Aorta (tissue), 5 donors: Measurements from ENCODE around the gene FFAR4. TPM values are rescaled to one million over a fixed set of nuclear protein-coding genes. Genes with fewer than 3 reads are reported as not detected.

Experiments used
- ATAC-seq: fragments of 200-7000 bp; cut with Tn5 transposase; one replicate; pipeline ENCODE4 v1.9.1; 2022; ENCODE audit warnings: moderate library complexity; ENCODE audit not compliant: low FRiP score
- DNase-seq, 2 donors: peaks; one replicate each; pipeline ENCODE4 v3.0.0-alpha.2; 2020
- H3K27ac ChIP-seq, 2 donors: one replicate each; pipeline ENCODE4 v1.5.1; 2013; ENCODE audit warnings: low read length in 2 of 2, mild to moderate bottlenecking in 2 of 2, moderate library complexity in 2 of 2, control low read depth in 1 of 2, inconsistent platforms in 1 of 2, low read depth in 1 of 2
- H3K27me3 ChIP-seq, 2 donors: one replicate each; pipeline ENCODE4 v1.6.1; 2013; ENCODE audit warnings: control low read depth in 1 of 2, low read length in 1 of 2, mild to moderate bottlenecking in 1 of 2, moderate library complexity in 1 of 2; ENCODE audit not compliant: insufficient read depth in 2 of 2, control insufficient read depth in 1 of 2
- H3K36me3 ChIP-seq, 2 donors: one replicate each; pipeline ENCODE4 v1.6.1; 2013; ENCODE audit warnings: control low read depth in 1 of 2, low read length in 1 of 2, mild to moderate bottlenecking in 1 of 2; ENCODE audit not compliant: insufficient read depth in 2 of 2, control insufficient read depth in 1 of 2
- H3K4me1 ChIP-seq, 2 donors: one replicate each; pipeline ENCODE4 v1.6.1; 2013; ENCODE audit warnings: low read length in 2 of 2, control low read depth in 1 of 2, mild to moderate bottlenecking in 1 of 2, moderate library complexity in 1 of 2; ENCODE audit not compliant: insufficient read depth in 2 of 2, control insufficient read depth in 1 of 2
- H3K4me3 ChIP-seq, 2 donors: one replicate each; pipeline ENCODE4 v1.5.1; 2013; ENCODE audit warnings: low read length in 2 of 2, control low read depth in 1 of 2, mild to moderate bottlenecking in 1 of 2
- H3K9me3 ChIP-seq: one replicate; pipeline ENCODE4 v1.6.1; 2013; ENCODE audit warnings: mild to moderate bottlenecking, low read length; ENCODE audit not compliant: control insufficient read depth
- WGBS, 2 donors: extraction: QIAGEN DNeasy Blood & Tissue Kit; methylation state at CpG; one replicate each; pipeline ENCODE4 v1.1.7; 2013; 5-methylcytosine and 5-hydroxymethylcytosine counted together
- intact Hi-C, 2 donors: fragments of 100-400 bp; cut with DNase I; formaldehyde crosslinking; loops; one replicate each; pipeline versions ENCODE4 v1.14.2 to v1.15.0; 2022
- polyA plus RNA-seq, 2 donors: library from polyadenylated mRNA; stranded (reverse); fragments of 200-250 nt; gene quantifications; one replicate each; pipeline ENCODE4 v1.2.3, GENCODE V29; 2013
- total RNA-seq, 2 donors: library from RNA; stranded (reverse); fragmentation: NEBNext Ultra II Directional; extraction: Animal tissue kit (Norgen Biotek cat#: 25700); gene quantifications; one replicate each; pipeline ENCODE4 v1.2.1, GENCODE V29; 2021
- donor health status: healthy with polysubstance abuse.
- donor health status: Bipolar disorder and iron deficiency.
- donor health status: DM: no; HTN: no; CAD: no.
- donor health status: DM: no; HTN: no; CAD: no.
- donor health status: DM: yes; HTN: yes; CAD: no.

FFAR4 gene
- total and polyA plus RNA-seq, 4 donors: 0.12 to 0.63 (median 0.16) TPM; not detected in 1

DNA sequence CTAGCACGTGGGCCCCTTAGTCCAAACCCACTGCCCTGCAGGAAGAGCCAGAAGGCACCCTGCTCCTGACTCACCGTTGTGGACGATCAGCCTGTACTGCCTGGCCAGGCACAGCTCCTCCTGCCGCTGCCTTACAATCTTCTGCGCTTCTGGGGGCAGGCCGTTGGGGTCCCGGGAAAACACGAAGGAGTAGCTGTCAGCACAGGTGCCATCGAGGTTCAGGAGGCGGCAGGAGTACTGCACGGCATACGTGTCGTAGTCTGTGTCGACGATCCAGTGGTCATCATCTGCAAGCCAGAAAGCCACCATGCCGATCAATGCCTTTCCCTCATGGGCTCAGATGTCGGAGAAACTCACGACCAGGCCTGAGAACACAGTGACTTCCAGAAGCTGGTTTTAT is 27.3 kb downstream of the FFAR4 start:
- ATAC-seq (no peak), DNase-seq (no peak)
- intact Hi-C loops: no loop called here
- Histone ChIP-seq H3K36me3 (no peaks in the 10 kb centered on the region), H3K9me3 (no peaks in the 10 kb centered on the region), H3K27me3 (no peaks in the 10 kb centered on the region), H3K4me1 (no peaks in the 10 kb centered on the region), H3K4me3 (no peak overlapping the region), H3K27ac (no peak overlapping the region)
- WGBS, 2 donors: 93 to 94% methylated on average over 18 of the region's 18 CpGs

DNA sequence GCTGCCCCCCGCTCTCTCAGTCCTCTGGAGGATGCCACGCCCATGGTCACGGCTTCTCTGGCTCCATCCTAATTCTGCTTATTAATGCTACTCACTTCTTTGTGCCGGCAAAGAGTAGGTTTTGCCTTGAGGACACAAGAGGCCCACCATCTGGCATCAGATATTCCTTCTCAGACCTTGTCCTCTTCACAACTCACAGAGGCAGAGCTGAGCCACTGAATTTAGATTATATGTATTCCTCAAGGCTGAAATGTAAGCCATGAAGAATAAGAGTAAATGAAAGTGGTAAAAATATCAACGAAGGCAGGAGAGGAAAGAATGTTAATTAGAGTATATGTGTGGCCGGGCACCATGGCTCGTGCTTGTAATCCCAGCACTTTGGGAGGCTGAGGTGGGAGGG is 28.1 kb downstream of the FFAR4 start:
- H3K4me3 ChIP-seq: no peak overlapping the region
- no peak for DNase-seq
- no peaks in the 10 kb centered on the region for H3K4me1 ChIP-seq
- H3K27ac ChIP-seq: no peak overlapping the region
- no peak for ATAC-seq
- intact Hi-C loops: no loop called here
- H3K27me3 ChIP-seq: no peaks in the 10 kb centered on the region
- no peaks in the 10 kb centered on the region for H3K36me3 ChIP-seq
- no peaks in the 10 kb centered on the region for H3K9me3 ChIP-seq
- 92 to 93% methylated on average over 7 of the region's 7 CpGs for WGBS, 2 donors

DNA sequence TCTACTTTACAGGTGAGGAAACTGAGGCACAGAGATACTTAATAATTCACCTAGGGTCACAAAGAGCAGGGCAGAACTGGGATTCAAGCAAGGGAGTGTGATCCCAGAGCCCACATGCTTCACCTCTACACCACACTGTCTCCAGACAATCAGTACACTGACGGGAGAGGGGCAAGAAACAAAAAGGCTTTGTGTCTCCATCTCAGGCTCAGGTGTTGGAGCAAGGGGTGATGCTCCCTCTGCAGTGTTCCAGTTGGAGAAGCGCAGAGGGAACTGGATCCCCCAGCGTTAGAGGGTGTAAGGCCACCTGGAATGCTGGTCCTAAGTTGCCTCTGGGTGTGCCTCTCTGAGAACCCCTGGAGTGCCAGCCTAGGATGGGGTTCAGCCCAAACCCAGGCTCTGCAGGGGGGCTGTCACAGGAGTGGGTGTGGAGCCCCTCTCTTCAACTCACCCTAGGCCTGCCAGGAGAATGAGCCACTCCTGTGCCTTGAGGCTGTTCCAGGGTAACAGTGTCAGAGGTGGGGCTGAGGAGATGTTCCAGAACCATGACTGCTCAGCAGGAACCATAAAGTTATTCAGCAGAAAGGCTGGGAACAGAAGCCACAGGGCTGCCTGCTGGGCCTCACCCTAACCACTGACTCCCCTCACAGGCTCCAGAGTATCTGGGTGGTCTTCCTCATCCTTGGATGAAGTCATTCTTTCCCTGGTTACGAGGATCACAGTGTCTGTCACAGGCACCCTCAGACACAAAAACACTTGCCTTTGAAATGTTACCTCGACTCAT is 29.1 kb downstream of the FFAR4 start:
- ATAC-seq: no peak
- H3K27me3 ChIP-seq: no peaks in the 10 kb centered on the region
- no peak overlapping the region for H3K4me3 ChIP-seq
- 95 to 96% methylated on average over 5 of the region's 5 CpGs for WGBS, 2 donors
- DNase-seq: no peak
- H3K27ac ChIP-seq: no peak overlapping the region
- intact Hi-C loops: no loop called here
- no peaks in the 10 kb centered on the region for H3K4me1 ChIP-seq
- H3K9me3 ChIP-seq: no peaks in the 10 kb centered on the region
- no peaks in the 10 kb centered on the region for H3K36me3 ChIP-seq

DNA sequence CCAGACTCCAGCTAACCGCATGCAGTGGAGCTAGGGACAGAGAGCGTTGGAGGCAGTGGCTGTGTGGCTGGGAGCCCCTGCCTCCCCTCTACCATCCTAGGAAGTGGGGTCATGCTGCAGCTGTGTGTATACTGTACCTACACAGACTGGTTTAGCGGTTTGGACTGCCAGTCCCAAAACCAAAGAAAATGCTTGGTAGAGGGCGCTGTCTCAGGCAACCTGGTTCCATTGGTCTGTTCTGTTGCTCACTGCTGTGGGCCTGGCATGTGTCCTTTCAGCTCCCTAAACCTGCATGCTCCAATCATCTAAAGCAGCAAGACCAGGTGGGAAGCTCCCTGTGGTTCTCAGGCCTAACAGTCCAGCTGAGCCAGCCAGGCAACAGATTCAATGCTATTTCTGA is 30.1 kb downstream of the FFAR4 start:
- intact Hi-C loops: no loop called here
- Histone ChIP-seq H3K27me3 (no peaks in the 10 kb centered on the region), H3K36me3 (no peaks in the 10 kb centered on the region), H3K9me3 (no peaks in the 10 kb centered on the region), H3K27ac (no peak overlapping the region), H3K4me3 (no peak overlapping the region), H3K4me1 (no peaks in the 10 kb centered on the region)
- DNase-seq (no peak), ATAC-seq (no peak)
- WGBS, 2 donors: 97 to 100% methylated on average over 4 of the region's 4 CpGs

DNA sequence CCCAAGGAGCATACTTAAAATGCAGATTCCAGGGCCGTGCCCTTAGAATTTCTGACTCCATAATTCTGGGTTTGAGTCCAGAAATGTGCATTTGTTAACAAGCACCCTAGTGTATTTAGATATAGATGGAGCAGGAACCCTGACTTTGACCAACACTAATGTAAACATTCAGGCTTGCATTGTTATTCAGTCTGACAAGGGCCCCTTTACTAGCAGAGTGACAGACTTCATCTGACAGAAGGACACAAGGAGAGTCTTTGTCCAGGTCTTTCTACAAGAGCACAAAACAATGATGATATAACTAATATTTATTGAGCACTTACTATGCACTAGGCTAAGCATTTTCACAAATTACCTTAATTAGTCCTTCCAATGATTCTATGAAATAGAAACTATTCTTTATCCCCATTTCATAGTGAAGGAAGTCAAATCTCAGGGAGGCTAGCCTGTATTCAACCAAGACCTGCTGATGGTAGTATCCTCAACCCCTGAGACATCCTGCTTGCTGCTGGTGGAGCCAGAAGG is 30.7 kb downstream of the FFAR4 start:
- no peak for DNase-seq
- Histone ChIP-seq H3K4me3 (no peak overlapping the region), H3K4me1 (no peaks in the 10 kb centered on the region), H3K27me3 (no peaks in the 10 kb centered on the region), H3K36me3 (no peaks in the 10 kb centered on the region), H3K9me3 (no peaks in the 10 kb centered on the region), H3K27ac (no peak overlapping the region)
- WGBS, 2 donors: 95 to 96% methylated on average over 1 of the region's 1 CpG
- intact Hi-C loops: no loop called here
- ATAC-seq: no peak

DNA sequence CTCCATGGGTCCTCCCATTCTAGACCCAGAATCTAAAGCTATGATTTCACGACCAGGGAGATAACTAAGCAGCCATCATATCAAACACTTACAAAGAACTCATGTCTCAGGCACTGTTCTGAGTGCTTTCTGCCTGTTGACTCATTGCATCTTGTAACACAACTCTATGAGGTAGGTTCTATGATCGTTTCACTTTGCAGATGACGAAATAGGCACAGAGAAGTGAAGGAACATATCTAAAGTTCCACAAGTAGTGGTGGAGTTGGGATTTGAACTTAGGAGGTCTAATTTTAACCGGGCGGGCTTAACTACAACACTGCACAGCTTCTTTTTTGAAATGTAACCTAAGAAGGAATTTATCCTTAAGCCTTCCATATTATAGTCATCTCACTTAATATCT is 31.7 kb downstream of the FFAR4 start:
- WGBS, 2 donors: 95% methylated on average over 5 of the region's 5 CpGs
- no peak overlapping the region for H3K4me3 ChIP-seq

DNA sequence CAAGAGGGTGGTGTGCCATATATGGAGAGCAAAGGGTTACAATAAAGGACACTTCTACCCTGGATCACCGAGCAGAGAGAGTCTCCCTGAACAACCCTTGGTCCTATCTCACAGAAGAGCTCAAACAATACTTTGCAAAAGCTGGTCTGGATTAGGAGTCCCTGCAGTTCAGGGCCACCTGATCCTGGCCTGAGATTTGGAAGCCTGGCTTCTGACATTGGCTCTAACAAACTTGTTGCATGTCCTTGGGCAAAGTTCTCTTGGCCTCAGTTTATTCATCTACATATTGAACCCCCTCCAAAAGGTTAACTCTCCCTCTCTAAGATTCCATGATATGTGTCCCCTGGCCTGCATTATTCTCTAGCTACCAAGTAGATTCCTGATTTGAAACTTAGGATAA is 32.9 kb downstream of the FFAR4 start:
- no peaks in the 10 kb centered on the region for H3K9me3 ChIP-seq
- intact Hi-C loops: no loop called here
- DNase-seq (no peak), ATAC-seq (no peak)
- no peaks in the 10 kb centered on the region for H3K27me3 ChIP-seq
- WGBS, 2 donors: 63% methylated on average over 1 of the region's 1 CpG
- no peaks in the 10 kb centered on the region for H3K36me3 ChIP-seq
- H3K4me3 ChIP-seq: no peak overlapping the region
- H3K27ac ChIP-seq: no peak overlapping the region
- peaks cover 0 to 1% of the 10 kb centered on the region in 2 donors for H3K4me1 ChIP-seq

More for the DNA sequence above, 31.7 kb downstream of the FFAR4 start:
- no peak overlapping the region for H3K27ac ChIP-seq
- no peaks in the 10 kb centered on the region for H3K36me3 ChIP-seq
- H3K9me3 ChIP-seq: no peaks in the 10 kb centered on the region
- peaks cover 0 to 1% of the 10 kb centered on the region in 2 donors for H3K4me1 ChIP-seq
- H3K27me3 ChIP-seq: no peaks in the 10 kb centered on the region
- intact Hi-C loops: no loop called here
- ATAC-seq (no peak), DNase-seq (no peak)

DNA sequence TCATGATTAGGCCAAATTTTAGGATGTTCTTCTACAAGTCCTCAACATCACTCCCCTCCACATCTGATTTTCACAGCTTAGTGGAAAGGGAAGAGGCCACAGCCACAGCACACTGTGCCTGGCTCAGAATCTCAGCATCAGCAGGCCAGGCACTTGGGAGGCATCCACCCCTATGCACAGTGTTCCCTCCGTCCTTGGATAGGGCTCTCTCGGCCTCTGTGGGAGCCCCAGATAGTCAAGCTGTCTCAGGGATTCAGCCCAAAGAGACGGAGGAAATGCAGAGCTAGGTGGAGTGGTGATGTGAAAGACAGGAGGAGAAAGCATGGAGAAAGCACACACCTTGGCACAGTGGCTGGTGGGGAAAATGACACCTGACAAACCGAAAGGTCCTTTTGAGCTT is 33.3 kb downstream of the FFAR4 start:
- no peak for ATAC-seq
- Histone ChIP-seq H3K9me3 (no peaks in the 10 kb centered on the region), H3K27me3 (no peaks in the 10 kb centered on the region), H3K4me1 (peaks cover 0 to 1% of the 10 kb centered on the region in 2 donors), H3K4me3 (no peak overlapping the region), H3K36me3 (no peaks in the 10 kb centered on the region), H3K27ac (no peak overlapping the region)
- WGBS, 2 donors: 84 to 88% methylated on average over 4 of the region's 4 CpGs
- no peak for DNase-seq
- intact Hi-C loops: no loop called here

DNA sequence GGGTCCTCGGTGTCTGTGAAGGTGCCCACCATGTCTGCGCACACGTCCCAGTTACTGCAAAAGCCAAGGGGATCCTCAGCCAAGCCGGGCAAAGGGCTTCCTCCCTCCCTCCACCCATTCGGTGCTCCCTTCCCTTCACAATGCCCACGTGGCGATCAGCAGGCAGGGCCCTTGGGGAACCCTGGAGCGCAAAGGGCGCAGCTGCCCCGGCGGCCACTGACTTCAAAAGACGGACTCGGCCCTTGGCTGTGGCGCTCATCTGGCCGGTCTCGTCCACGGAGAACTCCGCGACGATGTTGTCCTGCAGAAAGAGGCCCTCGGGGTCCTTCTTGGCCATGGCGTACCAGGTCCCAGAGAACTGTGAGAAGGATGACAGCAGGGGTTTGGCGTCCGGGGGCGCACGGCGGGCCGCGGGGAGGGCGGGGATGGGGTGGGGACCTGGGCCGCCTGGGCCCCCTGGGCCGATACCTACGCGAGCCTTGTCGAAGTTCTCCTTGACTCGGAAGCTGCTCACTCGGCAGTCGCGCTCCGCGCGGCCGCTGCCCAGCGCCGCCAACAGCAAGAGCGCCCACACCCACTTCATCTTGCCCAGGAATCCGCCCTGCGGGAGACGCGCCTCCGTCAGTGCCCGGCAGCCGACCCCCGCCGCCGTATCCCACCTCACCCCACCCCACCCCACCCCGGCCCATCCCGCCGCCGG is 34.1 kb downstream of the FFAR4 start:
- Histone ChIP-seq H3K4me1 (peaks cover 0 to 1% of the 10 kb centered on the region in 2 donors), H3K27ac (no peak overlapping the region), H3K4me3 (peak overlapping the region; percentile 13 to 58), H3K9me3 (no peaks in the 10 kb centered on the region), H3K36me3 (no peaks in the 10 kb centered on the region), H3K27me3 (no peaks in the 10 kb centered on the region)
- DNase-seq (peak in 1 of 2 donors; percentile 84), ATAC-seq (peak; percentile 53)
- intact Hi-C loops: no loop called here
- 10 to 13% methylated on average over 47 to 60 of the region's 60 CpGs for WGBS, 2 donors
